Keratinocyte (primary cell): ENCODE results near the gene OTUD4. TPM values are rescaled to one million over a fixed set of nuclear protein-coding genes. Genes with fewer than 3 reads are reported as not detected.
"Not testable (repeated sequence)": the region's sequence is repeated elsewhere in the genome, so short reads cannot be mapped to it uniquely, and the experiment has no call there.

Source experiments
- DNase-seq: peaks from one replicate; pipeline ENCODE4 v3.0.0-alpha.2; 2011; ENCODE audit warnings: low read depth, missing footprints, low spot score
- FAIRE-seq: peaks from 2 replicates; lab custom pipeline; 2011; peaks lifted over from hg19 to GRCh38; lab: Jason Lieb, UNC
- H2AFZ ChIP-seq: 2 replicates; pipeline ENCODE4 v1.6.0; 2012; ENCODE audit warnings: low read length, control low read depth, inconsistent platforms; ENCODE audit not compliant: control insufficient read depth
- H3K27ac ChIP-seq: 2 replicates; pipeline ENCODE4 v1.5.1; 2011; ENCODE audit warnings: low read length; ENCODE audit not compliant: control insufficient read depth, insufficient read depth
- H3K27me3 ChIP-seq: 3 replicates; pipeline ENCODE4 v1.6.0; 2011; ENCODE audit warnings: low read length; ENCODE audit not compliant: control insufficient read depth, insufficient read depth; ENCODE audit errors: extremely low read depth
- H3K36me3 ChIP-seq, 2 experiments: 2 replicates in 1 of 2; 3 replicates in 1 of 2; pipeline ENCODE4 v1.5.1; 2011; ENCODE audit warnings: low read length in 2 of 2, mild to moderate bottlenecking in 1 of 2; ENCODE audit not compliant: control insufficient read depth in 2 of 2, insufficient read depth in 2 of 2; ENCODE audit errors: extremely low read depth in 1 of 2
- H3K4me1 ChIP-seq: 3 replicates; pipeline ENCODE4 v1.5.1; 2011; ENCODE audit warnings: low read length; ENCODE audit not compliant: control insufficient read depth, insufficient read depth; ENCODE audit errors: extremely low read depth
- H3K4me2 ChIP-seq: 3 replicates; pipeline ENCODE4 v1.6.0; 2011; ENCODE audit warnings: low read depth, low read length; ENCODE audit not compliant: control insufficient read depth, insufficient read depth; ENCODE audit errors: extremely low read depth
- H3K4me3 ChIP-seq, 3 experiments: fragments of 200-600 bp in 1 of 3; sonication (generic) in 1 of 3; 2 replicates in 2 of 3; 3 replicates in 1 of 3; pipeline ENCODE4 v1.5.1; 2011 to 2016; ENCODE audit warnings: low read length in 3 of 3, mild to moderate bottlenecking in 3 of 3, control low read depth in 2 of 3, inconsistent platforms in 1 of 3, low read depth in 1 of 3, mixed read lengths in 1 of 3, mixed run types in 1 of 3, moderate library complexity in 1 of 3; ENCODE audit not compliant: control insufficient read depth in 2 of 3, insufficient read depth in 2 of 3; ENCODE audit errors: extremely low read depth in 1 of 3
- H3K79me2 ChIP-seq: 2 replicates; pipeline ENCODE4 v1.6.0; 2012; ENCODE audit warnings: low read length; ENCODE audit not compliant: control insufficient read depth, insufficient read depth
- H3K9ac ChIP-seq: 3 replicates; pipeline ENCODE4 v1.6.0; 2011; ENCODE audit warnings: low read length; ENCODE audit not compliant: control insufficient read depth, insufficient read depth; ENCODE audit errors: extremely low read depth
- H3K9me1 ChIP-seq: 3 replicates; pipeline ENCODE4 v1.6.0; 2011; ENCODE audit warnings: low read length; ENCODE audit not compliant: control insufficient read depth, insufficient read depth; ENCODE audit errors: extremely low read depth
- H3K9me3 ChIP-seq: 2 replicates; pipeline ENCODE4 v1.5.1; 2012; ENCODE audit warnings: low read depth, low read length; ENCODE audit not compliant: control insufficient read depth
- H4K20me1 ChIP-seq: 3 replicates; pipeline ENCODE4 v1.6.0; 2011; ENCODE audit warnings: low read length; ENCODE audit not compliant: control insufficient read depth, insufficient read depth; ENCODE audit errors: extremely low read depth
- CTCF ChIP-seq, 3 experiments: IDR thresholded peaks in 1 of 3; conservative IDR thresholded peaks in 1 of 3; optimal IDR thresholded peaks in 1 of 3; 2 replicates in 2 of 3; 3 replicates in 1 of 3; pipeline versions ENCODE3 to v1.5.1; 2011; ENCODE audit warnings: low read length in 3 of 3, mild to moderate bottlenecking in 3 of 3, moderate library complexity in 2 of 3, control low read depth in 1 of 3, inconsistent platforms in 1 of 3; ENCODE audit not compliant: insufficient read depth in 2 of 3; ENCODE audit errors: extremely low read depth in 1 of 3
- EZH2 ChIP-seq: IDR thresholded peaks from one replicate; pipeline ENCODE4 v1.6.1; 2012; ENCODE audit warnings: inconsistent platforms, mild to moderate bottlenecking, low read length, moderate library complexity
- dilution Hi-C: fragments of 300-500 bp; cut with MboI; formaldehyde crosslinking; loops from one replicate; pipeline ENCODE4 v1.7.0; 2020; ENCODE audit warnings: low sequenced_read_pairs; ENCODE audit not compliant: extremely low pct_ligation_motif_present
- polyA plus RNA-seq, 5 experiments: library from polyadenylated mRNA; depleted of rRNA in 3 of 5; stranded (reverse) in 3 of 5; stranded (forward) in 1 of 5; unstranded in 1 of 5; fragments of >200 nt; gene quantifications; 1 replicate in 1 of 5; 2 replicates in 3 of 5; 3 replicates in 1 of 5; pipeline versions ENCODE4 v1.2.1 to v1.2.3, GENCODE V29; 2011 to 2012; ENCODE audit warnings: missing spikeins in 2 of 5, low read depth in 1 of 5, low replicate concordance in 1 of 5

Gene OTUD4
- polyA plus RNA-seq, 1 donor (not counting 4 experiments of a cell fraction or from before 2014, with no cell fraction given) = 30.2 TPM

- no peak for FAIRE-seq
- H3K79me2 ChIP-seq = peaks cover 3% of the 10 kb centered on the region
- H3K9me1 ChIP-seq = no peaks in the 10 kb centered on the region
- H3K36me3 ChIP-seq = peaks cover 11 to 16% of the 10 kb centered on the region in 2 experiments
- dilution Hi-C loops = no loop called here
- TF ChIP-seq CTCF (optimal IDR thresholded peaks at IDR 0.05 in 1 of 3, IDR thresholded peaks at IDR 0.05 in 1 of 3, conservative IDR thresholded peaks at IDR 0.05 in 1 of 3; ENCODE audit: extremely low read depth in 1 of 3, insufficient read depth in 2 of 3, low read length in 3 of 3) = no peak
- DNase-seq = no peak
- no peaks in the 10 kb centered on the region for H3K27me3 ChIP-seq
- H3K4me1 ChIP-seq = no peaks in the 10 kb centered on the region
- no peak overlapping the region for H3K9ac ChIP-seq
- H4K20me1 ChIP-seq = no peaks in the 10 kb centered on the region
- H3K27ac ChIP-seq = no peak overlapping the region
- no peak overlapping the region for H3K4me2 ChIP-seq
- H3K9me3 ChIP-seq = no peaks in the 10 kb centered on the region
- no peak overlapping the region for H3K4me3 ChIP-seq
- no peak overlapping the region for H2AFZ ChIP-seq
Measured at GRCh38 chr4:145153181-145153903, 27.0 kb downstream of the OTUD4 start.

- TF ChIP-seq EZH2 (no peak), CTCF (optimal IDR thresholded peaks at IDR 0.05 in 1 of 3, IDR thresholded peaks at IDR 0.05 in 1 of 3, conservative IDR thresholded peaks at IDR 0.05 in 1 of 3; ENCODE audit: extremely low read depth in 1 of 3, insufficient read depth in 2 of 3, low read length in 3 of 3) (no peak)
- Histone ChIP-seq H3K27ac (no peak overlapping the region), H3K27me3 (no peaks in the 10 kb centered on the region), H3K9me3 (no peaks in the 10 kb centered on the region), H3K4me3 (no peak overlapping the region), H3K36me3 (peaks cover 16 to 21% of the 10 kb centered on the region in 2 experiments), H3K9ac (no peak overlapping the region), H3K4me2 (no peak overlapping the region), H3K4me1 (no peaks in the 10 kb centered on the region), H3K79me2 (no peaks in the 10 kb centered on the region), H4K20me1 (no peaks in the 10 kb centered on the region), H2AFZ (no peak overlapping the region), H3K9me1 (no peaks in the 10 kb centered on the region)
- no peak for FAIRE-seq
- dilution Hi-C loops = no loop called here
- DNase-seq = no peak
Measured at GRCh38 chr4:145148980-145149379, 31.4 kb downstream of the OTUD4 start.

- H3K9me1 ChIP-seq, H3K9ac ChIP-seq, H3K4me2 ChIP-seq, H3K79me2 ChIP-seq, H2AFZ ChIP-seq, H3K27ac ChIP-seq, dilution Hi-C loops, H3K4me1 ChIP-seq, H3K9me3 ChIP-seq, DNase-seq, H4K20me1 ChIP-seq, FAIRE-seq, H3K4me3 ChIP-seq, H3K27me3 ChIP-seq: not testable (repeated sequence)
- H3K36me3 ChIP-seq = peaks cover 11 to 14% of the 10 kb centered on the region in 2 experiments
Measured at GRCh38 chr4:145136219-145136618, 44.2 kb downstream of the OTUD4 start.
